Astrocyte (in vitro differentiated cells and primary cell): ENCODE data around the gene SPEM3. TPM values are rescaled to one million over a fixed set of nuclear protein-coding genes. Genes with fewer than 3 reads are reported as not detected.

ENCODE experiments used
- DNase-seq: peaks from one replicate; pipeline ENCODE4 v3.0.0-alpha.2; 2010; ENCODE audit warnings: low read depth
- FAIRE-seq: peaks from 2 replicates; lab custom pipeline; 2011; peaks lifted over from hg19 to GRCh38; lab: Jason Lieb, UNC
- H2AFZ ChIP-seq: 2 replicates; pipeline ENCODE4 v1.6.0; 2012; ENCODE audit warnings: low read depth, low read length, inconsistent platforms
- H3K27ac ChIP-seq: 2 replicates; pipeline ENCODE4 v1.5.1; 2011; ENCODE audit warnings: low read depth, low read length, inconsistent platforms
- H3K27me3 ChIP-seq: 2 replicates; pipeline ENCODE4 v1.6.0; 2011; ENCODE audit warnings: low read length, inconsistent platforms; ENCODE audit not compliant: insufficient read depth
- H3K36me3 ChIP-seq: 2 replicates; pipeline ENCODE4 v1.5.1; 2011; ENCODE audit warnings: low read length, inconsistent platforms; ENCODE audit not compliant: insufficient read depth
- H3K4me1 ChIP-seq: 2 replicates; pipeline ENCODE4 v1.5.1; 2011; ENCODE audit warnings: low read length, inconsistent platforms; ENCODE audit not compliant: insufficient read depth
- H3K4me2 ChIP-seq: 2 replicates; pipeline ENCODE4 v1.6.0; 2012; ENCODE audit warnings: low read length, inconsistent platforms
- H3K4me3 ChIP-seq: 2 replicates; pipeline ENCODE4 v1.5.1; 2011; ENCODE audit warnings: low read depth, mild to moderate bottlenecking, low read length, inconsistent platforms; ENCODE audit not compliant: insufficient read depth
- H3K79me2 ChIP-seq: 2 replicates; pipeline ENCODE4 v1.6.0; 2012; ENCODE audit warnings: mild to moderate bottlenecking, low read length, inconsistent platforms; ENCODE audit not compliant: insufficient read depth
- H3K9ac ChIP-seq: 2 replicates; pipeline ENCODE4 v1.6.0; 2012; ENCODE audit warnings: mild to moderate bottlenecking, low read length, inconsistent platforms
- H3K9me3 ChIP-seq: 2 replicates; pipeline ENCODE4 v1.5.1; 2012; ENCODE audit warnings: low read depth, mild to moderate bottlenecking, low read length, inconsistent platforms; ENCODE audit not compliant: insufficient read depth
- H4K20me1 ChIP-seq: 2 replicates; pipeline ENCODE4 v1.6.0; 2012; ENCODE audit warnings: low read length, inconsistent platforms; ENCODE audit not compliant: insufficient read depth
- H3K27ac Mint-ChIP-seq: one replicate; pipeline ENCODE4 v1.8.0; 2021; ENCODE audit warnings: mild to moderate bottlenecking, mixed read lengths; ENCODE audit not compliant: unreplicated experiment
- H3K27me3 Mint-ChIP-seq: one replicate; pipeline ENCODE4 v1.8.0; 2021; ENCODE audit warnings: low read depth, mixed read lengths; ENCODE audit not compliant: unreplicated experiment
- H3K36me3 Mint-ChIP-seq: one replicate; pipeline ENCODE4 v1.8.0; 2021; ENCODE audit warnings: low read depth, mixed read lengths; ENCODE audit not compliant: unreplicated experiment
- H3K4me1 Mint-ChIP-seq: one replicate; pipeline ENCODE4 v1.8.0; 2021; ENCODE audit warnings: low read depth, mixed read lengths; ENCODE audit not compliant: unreplicated experiment
- H3K4me3 Mint-ChIP-seq: one replicate; pipeline ENCODE4 v1.8.0; 2021; ENCODE audit warnings: mild to moderate bottlenecking, moderate library complexity, mixed read lengths; ENCODE audit not compliant: unreplicated experiment
- H3K9me3 Mint-ChIP-seq: one replicate; pipeline ENCODE4 v1.8.0; 2021; ENCODE audit warnings: mild to moderate bottlenecking, mixed read lengths; ENCODE audit not compliant: unreplicated experiment
- CTCF ChIP-seq: IDR thresholded peaks from 2 replicates; pipeline ENCODE4 v1.5.1; 2011; ENCODE audit warnings: low read depth, mild to moderate bottlenecking, inconsistent platforms, low read length, moderate library complexity; ENCODE audit not compliant: insufficient read depth
- EZH2 ChIP-seq: IDR thresholded peaks from 2 replicates; pipeline ENCODE4 v1.6.1; 2012; ENCODE audit warnings: mild to moderate bottlenecking, low read length, inconsistent platforms; ENCODE audit not compliant: insufficient read depth
- total RNA-seq: library from RNA; stranded (reverse); gene quantifications from 2 replicates; pipeline ENCODE4 v1.2.1, GENCODE V29; 2021

SPEM3 gene
- total RNA-seq, 1 donor from 2014 or later = not detected

GRCh38 chr17:7466318-7466638 is 37.6 kb downstream of the SPEM3 start:
- DNase-seq = no peak
- H3K27ac ChIP-seq = no peak overlapping the region
- peaks cover 41% of the 10 kb centered on the region for H3K79me2 ChIP-seq
- H3K4me3 ChIP-seq = no peak overlapping the region
- H3K27me3 ChIP-seq = no peaks in the 10 kb centered on the region
- no peak overlapping the region for H3K4me2 ChIP-seq
- Mint-ChIP-seq H3K27ac (no peak overlapping the region), H3K36me3 (peaks cover 13% of the 10 kb centered on the region), H3K4me3 (no peak overlapping the region), H3K9me3 (no peaks in the 10 kb centered on the region), H3K4me1 (peaks cover 9% of the 10 kb centered on the region), H3K27me3 (no peaks in the 10 kb centered on the region)
- H2AFZ ChIP-seq = no peak overlapping the region
- TF ChIP-seq CTCF (no peak), EZH2 (no peak)
- no peak overlapping the region for H3K9ac ChIP-seq
- FAIRE-seq = no peak
- peaks cover 44% of the 10 kb centered on the region for H4K20me1 ChIP-seq
- no peaks in the 10 kb centered on the region for H3K9me3 ChIP-seq
- peaks cover 7% of the 10 kb centered on the region for H3K4me1 ChIP-seq
- H3K36me3 ChIP-seq = peaks cover 3% of the 10 kb centered on the region

GRCh38 chr17:7466639-7467341 is 38.1 kb downstream of the SPEM3 start:
- Histone ChIP-seq H3K9me3 (no peaks in the 10 kb centered on the region), H2AFZ (no peak overlapping the region), H3K27me3 (no peaks in the 10 kb centered on the region), H4K20me1 (peaks cover 49% of the 10 kb centered on the region), H3K79me2 (peaks cover 46% of the 10 kb centered on the region), H3K4me2 (no peak overlapping the region), H3K4me3 (no peak overlapping the region), H3K4me1 (peaks cover 7% of the 10 kb centered on the region), H3K9ac (no peak overlapping the region), H3K27ac (no peak overlapping the region), H3K36me3 (peaks cover 3% of the 10 kb centered on the region)
- Mint-ChIP-seq H3K36me3 (peaks cover 10% of the 10 kb centered on the region), H3K9me3 (no peaks in the 10 kb centered on the region), H3K27ac (no peak overlapping the region), H3K4me3 (no peak overlapping the region), H3K4me1 (peaks cover 9% of the 10 kb centered on the region), H3K27me3 (no peaks in the 10 kb centered on the region)
- TF ChIP-seq EZH2 (no peak), CTCF (no peak)
- DNase-seq (peak; percentile 37), FAIRE-seq (no peak)

- Histone ChIP-seq H4K20me1 (peaks cover 55% of the 10 kb centered on the region), H3K4me3 (no peak overlapping the region), H2AFZ (no peak overlapping the region), H3K9me3 (no peaks in the 10 kb centered on the region), H3K36me3 (peaks cover 3% of the 10 kb centered on the region), H3K79me2 (peaks cover 53% of the 10 kb centered on the region), H3K27ac (no peak overlapping the region), H3K27me3 (no peaks in the 10 kb centered on the region), H3K4me1 (peaks cover 7% of the 10 kb centered on the region), H3K9ac (no peak overlapping the region), H3K4me2 (no peak overlapping the region)
- peaks cover 10% of the 10 kb centered on the region for H3K36me3 Mint-ChIP-seq
- H3K4me3 Mint-ChIP-seq = no peak overlapping the region
- peaks cover 9% of the 10 kb centered on the region for H3K4me1 Mint-ChIP-seq
- H3K9me3 Mint-ChIP-seq = no peaks in the 10 kb centered on the region
- no peak for TF ChIP-seq CTCF
- no peak for TF ChIP-seq EZH2
- H3K27ac Mint-ChIP-seq = no peak overlapping the region
- FAIRE-seq (no peak), DNase-seq (no peak)
- H3K27me3 Mint-ChIP-seq = no peaks in the 10 kb centered on the region
Observed at GRCh38 chr17:7467498-7467897, 38.8 kb downstream of the SPEM3 start.
